HG02885 (cell line): ENCODE measurements around the gene CT83.

Experiments
- ATAC-seq: cut with Tn5 transposase; IDR thresholded peaks from one replicate; pipeline ENCODE4 v1.9.1; 2021; ENCODE audit warnings: mild to moderate bottlenecking; ENCODE audit not compliant: unreplicated experiment, poor library complexity

The CT83 gene

GRCh38 chrX:116462822-116463221 lies at the start of gene CT83:
Gene CT83, minus strand, starts transcription at chrX:116462976. Its CDS starts 120 bp downstream, at chrX:116462856.
- ATAC-seq, result no peak

- no peak for ATAC-seq
Measured at GRCh38 chrX:116499780-116500179, 37.0 kb upstream of the CT83 start.

GRCh38 chrX:116493271-116493670 lies 30.5 kb upstream of the CT83 start:
- no peak for ATAC-seq

GRCh38 chrX:116490104-116490503 lies 27.3 kb upstream of the CT83 start:
- no peak for ATAC-seq

- ATAC-seq, result no peak
Measured at GRCh38 chrX:116480059-116480458, 17.3 kb upstream of the CT83 start.

GRCh38 chrX:116449156-116449555 lies 13.6 kb downstream of the CT83 start:
- no peak for ATAC-seq

GRCh38 chrX:116436358-116436816 lies 26.4 kb downstream of the CT83 start, which contains the start of gene SLC6A14:
Gene SLC6A14, plus strand, starts transcription at chrX:116436606. Its CDS starts 104 bp downstream, at chrX:116436710.
- no peak for ATAC-seq

- no peak for ATAC-seq
Measured at GRCh38 chrX:116435597-116435996, 27.2 kb downstream of the CT83 start.

- ATAC-seq, result no peak
Measured at GRCh38 chrX:116427978-116428377, 34.8 kb downstream of the CT83 start.

- no peak for ATAC-seq
Measured at GRCh38 chrX:116417968-116418367, 44.8 kb downstream of the CT83 start.

- no peak for ATAC-seq
Measured at GRCh38 chrX:116417214-116417613, 45.6 kb downstream of the CT83 start.

- no peak for ATAC-seq
Measured at GRCh38 chrX:116413273-116413672, 49.5 kb downstream of the CT83 start.
